Mesendoderm (in vitro differentiated cells): ENCODE results near the gene SLC6A20.

Experiments
- DNase-seq: peaks from one replicate; pipeline ENCODE4 v3.0.0; 2013
- H2AK5ac ChIP-seq: 2 replicates; pipeline ENCODE4 v1.6.1; 2013; ENCODE audit warnings: low read length, inconsistent platforms
- H2BK120ac ChIP-seq: 2 replicates; pipeline ENCODE4 v1.6.1; 2013; ENCODE audit warnings: low read depth, mild to moderate bottlenecking, low read length, moderate library complexity, mixed read lengths
- H2BK15ac ChIP-seq: replicated peaks from 2 replicates; pipeline ENCODE4 v1.6.1; 2013; ENCODE audit warnings: low read depth, mild to moderate bottlenecking, moderate library complexity
- H2BK5ac ChIP-seq: 2 replicates; pipeline ENCODE4 v1.6.1; 2013; ENCODE audit warnings: low read length, inconsistent platforms
- H3K18ac ChIP-seq: 2 replicates; pipeline ENCODE4 v1.6.1; 2013; ENCODE audit warnings: mild to moderate bottlenecking, low read length, mixed read lengths
- H3K23ac ChIP-seq: one replicate; pipeline ENCODE4 v1.6.1; 2013; ENCODE audit warnings: low read length
- H3K27ac ChIP-seq: 2 replicates; pipeline ENCODE4 v1.5.1; 2013; ENCODE audit warnings: low read depth, mild to moderate bottlenecking, inconsistent platforms, low read length, moderate library complexity
- H3K27me3 ChIP-seq: 2 replicates; pipeline ENCODE4 v1.6.1; 2013; ENCODE audit warnings: low read length, control low read depth, mild to moderate bottlenecking, inconsistent platforms; ENCODE audit not compliant: insufficient read depth, poor library complexity
- H3K36me3 ChIP-seq: 2 replicates; pipeline ENCODE4 v1.6.1; 2013; ENCODE audit warnings: low read length, inconsistent platforms; ENCODE audit not compliant: control insufficient read depth, insufficient read depth
- H3K4ac ChIP-seq: one replicate; pipeline ENCODE4 v1.6.1; 2013; ENCODE audit warnings: low read depth, mild to moderate bottlenecking, low read length, moderate library complexity
- H3K4me1 ChIP-seq: 2 replicates; pipeline ENCODE4 v1.6.1; 2013; ENCODE audit warnings: low read depth, low read length, inconsistent platforms; ENCODE audit not compliant: control insufficient read depth
- H3K4me2 ChIP-seq: 2 replicates; pipeline ENCODE4 v1.6.1; 2013; ENCODE audit warnings: low read length
- H3K4me3 ChIP-seq: 2 replicates; pipeline ENCODE4 v1.5.1; 2013; ENCODE audit warnings: mild to moderate bottlenecking, low read length
- H3K56ac ChIP-seq: one replicate; pipeline ENCODE4 v1.6.1; 2013; ENCODE audit warnings: low read length
- H3K79me1 ChIP-seq: 2 replicates; pipeline ENCODE4 v1.6.1; 2013; ENCODE audit warnings: low read length, inconsistent platforms
- H3K79me2 ChIP-seq: 2 replicates; pipeline ENCODE4 v1.6.1; 2013; ENCODE audit warnings: mild to moderate bottlenecking, low read length; ENCODE audit not compliant: control insufficient read depth, insufficient read depth
- H3K9ac ChIP-seq: 2 replicates; pipeline ENCODE4 v1.6.1; 2013; ENCODE audit warnings: low read length, inconsistent platforms
- H4K5ac ChIP-seq: one replicate; pipeline ENCODE4 v1.6.1; 2013; ENCODE audit warnings: low read length
- H4K8ac ChIP-seq: one replicate; pipeline ENCODE4 v1.6.1; 2013; ENCODE audit warnings: low read depth, mild to moderate bottlenecking, control low read depth, low read length, moderate library complexity
- WGBS: extraction: QIAGEN DNeasy Blood & Tissue Kit; methylation state at CpG from one replicate; pipeline ENCODE4 v1.1.7; 2013; ENCODE audit warnings: low lambda C conversion rate, missing lambda C conversion rate; ENCODE audit not compliant: insufficient coverage; ENCODE audit errors: extremely low coverage; 5-methylcytosine and 5-hydroxymethylcytosine counted together

Gene SLC6A20

DNA sequence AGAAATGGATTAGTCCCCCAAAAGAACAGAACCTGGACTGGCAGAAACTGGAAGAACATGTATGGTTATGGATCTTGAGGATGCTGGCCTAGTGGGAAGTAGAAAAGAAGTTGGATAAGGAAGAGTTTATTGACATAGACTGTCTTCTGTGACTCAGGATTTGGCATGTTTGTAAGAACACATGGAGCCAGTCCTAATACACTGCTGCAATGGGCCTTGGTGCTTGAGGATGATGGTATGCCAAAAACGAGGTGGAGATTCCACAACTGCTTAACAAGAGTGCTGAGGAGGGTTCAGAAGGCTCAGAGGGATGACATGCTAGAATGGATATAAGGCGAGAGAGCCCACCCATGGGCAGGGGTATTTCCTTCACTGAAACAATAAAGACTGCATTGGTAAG is 23.2 kb upstream of the SLC6A20 start:
- Histone ChIP-seq H3K18ac (no peak overlapping the region), H3K9ac (no peak overlapping the region), H3K27me3 (no peaks in the 10 kb centered on the region), H3K4me3 (no peak overlapping the region), H3K36me3 (no peaks in the 10 kb centered on the region), H4K8ac (no peak overlapping the region), H3K27ac (no peak overlapping the region), H2BK120ac (no peak overlapping the region), H3K4me1 (no peaks in the 10 kb centered on the region), H3K79me2 (no peaks in the 10 kb centered on the region), H2BK15ac (no peak overlapping the region), H3K56ac (no peak overlapping the region), H4K5ac (no peak overlapping the region), H3K23ac (no peak overlapping the region), H3K79me1 (no peaks in the 10 kb centered on the region), H3K4me2 (no peak overlapping the region), H3K4ac (no peak overlapping the region), H2BK5ac (no peak overlapping the region), H2AK5ac (no peak overlapping the region)
- no CpG with 5 or more reads among the region's 2 CpGs for WGBS
- no peak for DNase-seq

DNA sequence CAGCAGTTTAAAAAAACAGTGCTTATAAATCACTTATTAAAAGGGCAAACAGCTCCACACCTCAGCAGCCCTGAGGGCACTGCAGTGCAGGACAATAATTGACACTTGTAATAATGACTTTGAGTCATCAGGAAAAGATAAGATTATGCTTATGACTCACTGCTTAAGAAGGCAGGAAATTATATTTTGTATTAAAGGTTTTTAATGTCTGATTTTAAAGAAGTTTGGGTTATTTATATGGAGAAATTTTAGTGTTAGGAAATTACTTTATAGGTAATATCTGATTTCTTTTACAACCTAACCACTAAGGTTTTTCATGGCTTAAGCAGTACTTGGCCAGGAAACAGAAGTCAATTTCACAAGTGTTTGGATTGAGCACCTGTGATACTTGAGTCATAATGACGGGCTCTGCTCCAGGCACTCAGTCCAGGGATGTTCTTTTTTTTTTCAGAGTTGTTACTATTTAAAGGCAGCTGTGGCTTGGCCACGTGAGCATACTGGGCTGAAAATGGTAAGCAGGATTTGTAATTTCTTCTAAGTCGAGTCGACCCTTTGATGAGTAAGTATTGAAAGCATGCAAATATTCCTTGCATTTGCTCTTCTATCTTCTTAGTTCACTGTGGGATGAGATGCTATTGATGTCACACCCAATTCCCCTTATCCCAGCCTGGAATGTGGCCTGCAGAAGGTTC is 21.6 kb upstream of the SLC6A20 start:
- DNase-seq: no peak
- Histone ChIP-seq H3K27me3 (no peaks in the 10 kb centered on the region), H3K36me3 (no peaks in the 10 kb centered on the region), H2AK5ac (no peak overlapping the region), H3K27ac (no peak overlapping the region), H3K4ac (no peak overlapping the region), H4K8ac (no peak overlapping the region), H3K9ac (no peak overlapping the region), H3K4me3 (no peak overlapping the region), H4K5ac (no peak overlapping the region), H3K79me1 (no peaks in the 10 kb centered on the region), H3K18ac (no peak overlapping the region), H2BK15ac (no peak overlapping the region), H3K56ac (no peak overlapping the region), H3K4me2 (no peak overlapping the region), H3K23ac (no peak overlapping the region), H2BK5ac (no peak overlapping the region), H3K4me1 (no peaks in the 10 kb centered on the region), H2BK120ac (no peak overlapping the region), H3K79me2 (no peaks in the 10 kb centered on the region)
- no CpG with 5 or more reads among the region's 4 CpGs for WGBS

DNA sequence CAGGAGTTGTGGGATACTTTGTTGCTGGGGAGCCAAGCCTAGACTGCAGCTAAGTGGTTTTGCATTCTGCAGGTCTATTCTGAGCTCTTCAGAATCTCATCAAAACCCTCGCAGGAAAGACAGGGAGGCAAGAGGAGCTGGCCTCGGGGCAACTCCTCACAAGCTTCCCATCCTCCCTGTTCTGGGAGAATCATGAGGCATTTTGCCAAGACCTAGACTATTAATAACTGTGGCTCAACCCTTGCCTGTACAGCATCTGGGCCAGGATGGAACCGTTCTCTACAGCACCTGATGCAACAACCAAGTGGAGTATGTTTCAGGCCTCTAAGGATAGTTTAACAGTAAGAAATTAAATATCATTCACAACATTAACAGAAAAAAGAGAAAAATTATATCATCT is 20.2 kb upstream of the SLC6A20 start:
- Histone ChIP-seq H3K36me3 (no peaks in the 10 kb centered on the region), H2BK5ac (no peak overlapping the region), H3K23ac (no peak overlapping the region), H3K18ac (no peak overlapping the region), H3K56ac (no peak overlapping the region), H3K27me3 (no peaks in the 10 kb centered on the region), H3K79me1 (no peaks in the 10 kb centered on the region), H3K9ac (no peak overlapping the region), H3K27ac (no peak overlapping the region), H3K4ac (no peak overlapping the region), H3K4me2 (no peak overlapping the region), H2BK120ac (no peak overlapping the region), H2BK15ac (no peak overlapping the region), H4K5ac (no peak overlapping the region), H4K8ac (no peak overlapping the region), H3K4me3 (no peak overlapping the region), H3K79me2 (no peaks in the 10 kb centered on the region), H2AK5ac (no peak overlapping the region), H3K4me1 (no peaks in the 10 kb centered on the region)
- no CpG with 5 or more reads among the region's 3 CpGs for WGBS
- DNase-seq: no peak

DNA sequence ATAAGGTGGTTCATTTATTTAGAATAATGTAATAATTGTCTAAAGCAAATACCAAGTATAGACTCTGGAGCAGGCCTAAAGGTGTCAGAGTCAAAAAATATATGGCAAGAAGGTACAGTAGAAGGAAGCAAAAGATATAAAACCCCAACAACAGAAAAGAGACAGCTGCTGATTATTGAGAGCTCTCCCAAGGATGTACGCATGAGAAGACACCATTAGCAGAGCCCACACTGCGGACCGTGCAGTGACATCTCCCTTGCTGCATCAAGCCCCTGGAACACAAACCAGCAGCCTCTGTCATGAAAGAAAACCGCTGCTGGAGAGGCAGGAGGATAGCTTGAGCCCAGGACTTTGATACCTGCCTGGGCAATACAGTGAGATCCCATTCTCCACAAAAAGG is 18.0 kb upstream of the SLC6A20 start:
- Histone ChIP-seq H3K56ac (no peak overlapping the region), H3K4ac (no peak overlapping the region), H2BK5ac (no peak overlapping the region), H3K4me1 (no peaks in the 10 kb centered on the region), H3K9ac (no peak overlapping the region), H3K18ac (no peak overlapping the region), H2AK5ac (no peak overlapping the region), H3K27me3 (no peaks in the 10 kb centered on the region), H3K27ac (no peak overlapping the region), H4K8ac (no peak overlapping the region), H3K4me3 (no peak overlapping the region), H3K79me1 (no peaks in the 10 kb centered on the region), H2BK15ac (no peak overlapping the region), H4K5ac (no peak overlapping the region), H3K4me2 (no peak overlapping the region), H3K23ac (no peak overlapping the region), H3K79me2 (no peaks in the 10 kb centered on the region), H2BK120ac (no peak overlapping the region), H3K36me3 (no peaks in the 10 kb centered on the region)
- WGBS: no CpG with 5 or more reads among the region's 4 CpGs
- DNase-seq: no peak

DNA sequence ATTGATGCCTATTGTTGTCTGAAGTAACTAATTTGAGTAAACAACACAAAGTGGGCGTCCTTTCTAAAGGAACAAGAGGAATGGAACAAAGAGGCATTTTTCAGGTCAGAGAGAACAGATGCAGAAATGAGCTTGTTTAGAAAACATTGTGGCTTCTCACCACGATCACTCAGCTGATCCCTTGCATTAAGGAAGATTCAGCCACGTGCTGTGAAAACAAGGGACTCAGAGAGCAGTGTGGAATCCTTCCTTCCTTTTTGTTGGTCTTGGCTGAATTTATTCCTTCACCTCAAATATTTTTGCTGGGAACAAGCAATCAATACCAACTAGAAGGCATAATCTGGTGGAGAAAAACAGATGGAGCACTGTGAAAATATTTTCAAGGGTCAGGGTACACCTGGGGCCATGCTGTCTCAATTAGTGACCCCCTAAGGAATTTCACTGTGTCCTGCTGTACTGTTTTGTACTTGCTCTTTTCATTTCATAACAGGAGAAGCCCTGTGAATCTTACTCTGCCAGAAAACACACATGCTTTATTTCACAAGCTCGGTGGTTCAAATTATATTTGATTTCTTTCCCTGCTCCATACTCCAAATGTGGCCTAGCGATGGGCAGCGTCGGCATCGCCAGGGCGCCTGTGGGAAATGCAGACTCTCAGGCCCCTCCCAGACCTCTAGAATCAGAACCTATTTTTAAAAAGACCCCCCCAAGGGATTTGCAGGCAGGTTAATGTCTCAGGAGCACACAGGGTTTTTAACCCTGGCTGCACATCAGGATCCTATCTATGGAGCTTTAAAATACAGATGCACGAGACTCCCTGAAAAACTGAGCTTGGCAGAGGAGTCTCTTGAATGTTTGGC is 11.6 kb upstream of the SLC6A20 start:
- H4K8ac ChIP-seq: no peak overlapping the region
- DNase-seq: no peak
- no peak overlapping the region for H4K5ac ChIP-seq
- H3K18ac ChIP-seq: no peak overlapping the region
- no peak overlapping the region for H3K56ac ChIP-seq
- no peak overlapping the region for H3K23ac ChIP-seq
- no CpG with 5 or more reads among the region's 10 CpGs for WGBS
- H2BK120ac ChIP-seq: no peak overlapping the region
- H3K79me2 ChIP-seq: no peaks in the 10 kb centered on the region
- H2AK5ac ChIP-seq: no peak overlapping the region
- no peak overlapping the region for H3K9ac ChIP-seq
- H2BK5ac ChIP-seq: no peak overlapping the region
- H3K36me3 ChIP-seq: no peaks in the 10 kb centered on the region
- no peak overlapping the region for H3K4me2 ChIP-seq
- no peaks in the 10 kb centered on the region for H3K27me3 ChIP-seq
- no peak overlapping the region for H3K27ac ChIP-seq
- H3K4me1 ChIP-seq: no peaks in the 10 kb centered on the region
- H3K4me3 ChIP-seq: no peak overlapping the region
- no peak overlapping the region for H3K4ac ChIP-seq
- no peak overlapping the region for H2BK15ac ChIP-seq
- no peaks in the 10 kb centered on the region for H3K79me1 ChIP-seq
